22Rv1 (cell line): ENCODE results near the gene SFXN5.

Experiments
- H3K27ac ChIP-seq: fragments of 450-650 bp; 2 replicates; pipeline ENCODE4 v1.5.1; 2017
- CTCF ChIP-seq: fragments of 450-650 bp; IDR thresholded peaks from 2 replicates; pipeline ENCODE4 v1.5.1; 2017; ENCODE audit warnings: mild to moderate bottlenecking
- ZFX ChIP-seq: fragments of 450-650 bp; IDR thresholded peaks from 2 replicates; pipeline ENCODE4 v1.6.1; 2017; ENCODE audit warnings: antibody characterized with exemption, borderline replicate concordance

SFXN5 gene

GRCh38 chr2:72947952-72948830 is 123.3 kb downstream of the SFXN5 start:
- H3K27ac ChIP-seq = no peak overlapping the region
- TF ChIP-seq ZFX (no peak), CTCF (no peak)

- H3K27ac ChIP-seq = no peak overlapping the region
Observed at GRCh38 chr2:72946466-72946865, 125.0 kb downstream of the SFXN5 start.

GRCh38 chr2:72945450-72946019 is 126.0 kb downstream of the SFXN5 start:
- H3K27ac ChIP-seq = no peak overlapping the region
- TF ChIP-seq CTCF = no peak
- TF ChIP-seq ZFX = no peak

More at GRCh38 chr2:72946466-72946865, 125.0 kb downstream of the SFXN5 start:
- TF ChIP-seq CTCF = no peak
- no peak for TF ChIP-seq ZFX

- no peak overlapping the region for H3K27ac ChIP-seq
- TF ChIP-seq ZFX = no peak
- TF ChIP-seq CTCF = no peak
Observed at GRCh38 chr2:72944804-72945449, 126.6 kb downstream of the SFXN5 start.

GRCh38 chr2:72943540-72944395 is 127.7 kb downstream of the SFXN5 start:
- TF ChIP-seq CTCF (no peak), ZFX (no peak)
- no peak overlapping the region for H3K27ac ChIP-seq

GRCh38 chr2:72942881-72943418 is 128.6 kb downstream of the SFXN5 start:
- no peak for TF ChIP-seq CTCF
- no peak for TF ChIP-seq ZFX
- no peak overlapping the region for H3K27ac ChIP-seq
